Esophagus squamous epithelium (tissue), 4 donors: ENCODE results near the gene ZFAND3.
"Not testable (repeated sequence)": the region's sequence is repeated elsewhere in the genome, so short reads cannot be mapped to it uniquely, and the experiment has no call there.

Experiments
- CTCF ChIP-seq, 6 experiments: fragments of 450-650 bp in 4 of 6; fragments of 200-600 bp in 2 of 6; sonication (generic) in 2 of 6; IDR thresholded peaks; one replicate each; pipeline ENCODE4 v1.5.1; 2016 to 2019; ENCODE audit warnings: antibody characterized with exemption in 6 of 6, mild to moderate bottlenecking in 4 of 6, moderate library complexity in 4 of 6
- POLR2A ChIP-seq, 4 donors: fragments of 450-650 bp; IDR thresholded peaks; one replicate each; pipeline ENCODE4 v1.6.1; 2017; ENCODE audit warnings: antibody characterized with exemption in 4 of 4, mild to moderate bottlenecking in 4 of 4, moderate library complexity in 3 of 4

- TF ChIP-seq CTCF, POLR2A (IDR thresholded peaks at IDR 0.05): not testable (repeated sequence)
Measured at GRCh38 chr6:37880602-37881001, 61.1 kb downstream of the ZFAND3 start.
